ENCODE measurements around the gene PLCB4. TPM values are rescaled to one million over a fixed set of nuclear protein-coding genes. Genes with fewer than 3 reads are reported as not detected.

Gene PLCB4
- total RNA-seq, 1 donor from 2014 or later = 53.3 TPM

GRCh38 chr20:9122571-9122970 lies 53.7 kb downstream of the PLCB4 start:
- no peak overlapping the region for H3K4me3 Mint-ChIP-seq
- peaks cover under 1% of the 10 kb centered on the region for H3K36me3 Mint-ChIP-seq (ENCODE audit: low read depth)
- H3K27me3 Mint-ChIP-seq (ENCODE audit: low read depth) = no peaks in the 10 kb centered on the region
- H3K27ac Mint-ChIP-seq (ENCODE audit: unreplicated experiment) = no peak overlapping the region
- no peak for TF ChIP-seq CTCF (conservative IDR thresholded peaks at IDR 0.05)
- peaks cover 33% of the 10 kb centered on the region for H3K4me1 Mint-ChIP-seq
- DNase-seq (ENCODE audit: low read depth, low spot score) = no peak
- no peaks in the 10 kb centered on the region for H3K9me3 Mint-ChIP-seq

- Mint-ChIP-seq H3K27me3 (ENCODE audit: low read depth) (no peaks in the 10 kb centered on the region), H3K27ac (ENCODE audit: unreplicated experiment) (peak overlapping the region; percentile 30)
Observed at GRCh38 chr20:9126527-9126926, 57.6 kb downstream of the PLCB4 start.

GRCh38 chr20:9128568-9128967 lies 59.7 kb downstream of the PLCB4 start:
- no peak for TF ChIP-seq CTCF (conservative IDR thresholded peaks at IDR 0.05)
- Mint-ChIP-seq H3K4me3 (no peak overlapping the region), H3K27ac (ENCODE audit: unreplicated experiment) (peak overlapping the region; percentile 35), H3K9me3 (peaks cover 9% of the 10 kb centered on the region), H3K27me3 (ENCODE audit: low read depth) (no peaks in the 10 kb centered on the region), H3K4me1 (peaks cover 53% of the 10 kb centered on the region), H3K36me3 (ENCODE audit: low read depth) (peaks cover 18% of the 10 kb centered on the region)
- DNase-seq (ENCODE audit: low read depth, low spot score) = no peak

More at GRCh38 chr20:9126527-9126926, 57.6 kb downstream of the PLCB4 start:
- H3K4me3 Mint-ChIP-seq = peak overlapping the region; percentile 7
- no peak for TF ChIP-seq CTCF (conservative IDR thresholded peaks at IDR 0.05)
- H3K36me3 Mint-ChIP-seq (ENCODE audit: low read depth) = peaks cover 9% of the 10 kb centered on the region
- H3K4me1 Mint-ChIP-seq = peaks cover 60% of the 10 kb centered on the region
- peaks cover 6% of the 10 kb centered on the region for H3K9me3 Mint-ChIP-seq
- no peak for DNase-seq (ENCODE audit: low read depth, low spot score)

- H3K9me3 Mint-ChIP-seq = peaks cover 9% of the 10 kb centered on the region
- DNase-seq (ENCODE audit: low read depth, low spot score) = no peak
- H3K36me3 Mint-ChIP-seq (ENCODE audit: low read depth) = peaks cover 22% of the 10 kb centered on the region
- peak overlapping the region; percentile 69 for H3K27ac Mint-ChIP-seq (ENCODE audit: unreplicated experiment)
- peak overlapping the region; percentile 68 for H3K4me3 Mint-ChIP-seq
- TF ChIP-seq CTCF (conservative IDR thresholded peaks at IDR 0.05) = no peak
- H3K4me1 Mint-ChIP-seq = peaks cover 51% of the 10 kb centered on the region
- H3K27me3 Mint-ChIP-seq (ENCODE audit: low read depth) = no peaks in the 10 kb centered on the region
Observed at GRCh38 chr20:9129756-9130155, 60.9 kb downstream of the PLCB4 start.

GRCh38 chr20:9130521-9130920 lies 61.6 kb downstream of the PLCB4 start:
- no peak overlapping the region for H3K4me3 Mint-ChIP-seq
- H3K27ac Mint-ChIP-seq (ENCODE audit: unreplicated experiment) = no peak overlapping the region
- H3K27me3 Mint-ChIP-seq (ENCODE audit: low read depth) = no peaks in the 10 kb centered on the region
- H3K4me1 Mint-ChIP-seq = peaks cover 51% of the 10 kb centered on the region
- no peak for TF ChIP-seq CTCF (conservative IDR thresholded peaks at IDR 0.05)
- peaks cover 22% of the 10 kb centered on the region for H3K36me3 Mint-ChIP-seq (ENCODE audit: low read depth)
- DNase-seq (ENCODE audit: low read depth, low spot score) = no peak
- peaks cover 9% of the 10 kb centered on the region for H3K9me3 Mint-ChIP-seq

- Mint-ChIP-seq H3K27me3 (ENCODE audit: low read depth) (no peaks in the 10 kb centered on the region), H3K27ac (ENCODE audit: unreplicated experiment) (no peak overlapping the region), H3K4me1 (peaks cover 46% of the 10 kb centered on the region), H3K36me3 (ENCODE audit: low read depth) (peaks cover 22% of the 10 kb centered on the region), H3K9me3 (peaks cover 9% of the 10 kb centered on the region), H3K4me3 (no peak overlapping the region)
- no peak for TF ChIP-seq CTCF (conservative IDR thresholded peaks at IDR 0.05)
- DNase-seq (ENCODE audit: low read depth, low spot score) = no peak
Observed at GRCh38 chr20:9131841-9132240, 63.0 kb downstream of the PLCB4 start.

Measured in neural crest cell (in vitro differentiated cells).